Activated CD4-positive, alpha-beta T cell treated with anti-CD3 and anti-CD28 coated beads for 36 hours (primary cell): ENCODE data around the gene C1orf87. TPM values are rescaled to one million over a fixed set of nuclear protein-coding genes. Genes with fewer than 3 reads are reported as not detected.

Source experiments
- ATAC-seq: fragments of 200-7000 bp; cut with Tn5 transposase; one replicate; pipeline ENCODE4 v1.10.0; 2021; ENCODE audit warnings: mild to moderate bottlenecking, moderate library complexity
- CTCF ChIA-PET: fragments of 350-600 bp; sonication (Branson Sonifier 250); formaldehyde crosslinking; loops from one replicate; lab custom pipeline; 2021; ENCODE audit warnings: antibody characterized with exemption; lab: Charles Lee
- POLR2A ChIA-PET: fragments of 350-600 bp; sonication (Branson Sonifier 250); formaldehyde crosslinking; loops from one replicate; lab custom pipeline; 2021; ENCODE audit warnings: antibody characterized with exemption, inconsistent platforms; lab: Charles Lee
- DNase-seq: peaks from one replicate; pipeline ENCODE4 v3.0.0-alpha.2; 2020
- H3K27ac Mint-ChIP-seq: one replicate; pipeline ENCODE4 v1.8.0; 2021; ENCODE audit warnings: mixed read lengths
- H3K27me3 Mint-ChIP-seq: one replicate; pipeline ENCODE4 v1.8.0; 2021; ENCODE audit warnings: mixed read lengths
- H3K36me3 Mint-ChIP-seq: one replicate; pipeline ENCODE4 v1.8.0; 2021; ENCODE audit warnings: low read depth, mixed read lengths
- H3K4me1 Mint-ChIP-seq: one replicate; pipeline ENCODE4 v1.8.0; 2021; ENCODE audit warnings: mixed read lengths
- H3K4me3 Mint-ChIP-seq: one replicate; pipeline ENCODE4 v1.8.0; 2021; ENCODE audit warnings: mild to moderate bottlenecking, moderate library complexity, mixed read lengths
- H3K9me3 Mint-ChIP-seq: one replicate; pipeline ENCODE4 v1.8.0; 2021; ENCODE audit warnings: low read depth, mixed read lengths
- intact Hi-C, 2 experiments: fragments of 100-400 bp; cut with DNase I in 1 of 2; cut with micrococcal nuclease in 1 of 2; formaldehyde crosslinking; loops; one replicate each; pipeline versions ENCODE4 v1.14.2 to v1.15.1; 2022 to 2024; cut with DNase I, micrococcal nuclease
- total RNA-seq, 2 experiments: library from RNA; stranded (reverse); gene quantifications; one replicate each; pipeline ENCODE4 v1.2.3, GENCODE V29; 2021

The C1orf87 gene
- total RNA-seq, 2 experiments from 2014 or later: not detected

- DNase-seq: no peak
- Mint-ChIP-seq H3K36me3 (no peaks in the 10 kb centered on the region), H3K4me3 (no peak overlapping the region), H3K27ac (no peak overlapping the region), H3K4me1 (no peaks in the 10 kb centered on the region), H3K27me3 (peaks cover 15% of the 10 kb centered on the region), H3K9me3 (no peaks in the 10 kb centered on the region)
- no peak for ATAC-seq
- intact Hi-C loops: no loop called here
- CTCF ChIA-PET: no interaction called here
- POLR2A ChIA-PET: no interaction called here
These were observed 18.2 kb downstream of the C1orf87 start for GRCh38 chr1:60055336-60055735.

DNA sequence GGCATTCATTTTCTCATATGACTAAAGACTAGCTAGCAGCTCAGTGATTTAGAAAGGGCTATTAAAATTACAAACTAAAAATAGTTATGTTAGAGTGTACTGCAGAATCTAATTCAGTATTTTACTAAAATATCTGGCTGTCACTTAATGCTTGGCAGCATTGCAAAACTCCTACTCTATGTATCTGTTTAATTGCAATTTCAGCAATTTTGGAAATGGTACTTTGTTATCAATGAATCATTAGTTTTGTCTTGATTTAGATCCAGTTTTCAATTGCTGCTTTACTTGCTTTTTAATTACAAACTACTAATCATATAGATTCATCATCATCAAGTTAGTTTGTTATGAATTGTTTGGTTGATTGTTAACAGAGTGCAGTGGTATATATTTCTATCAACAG, 19.2 kb downstream of the C1orf87 start:
- Mint-ChIP-seq H3K9me3 (peaks cover 2% of the 10 kb centered on the region), H3K36me3 (no peaks in the 10 kb centered on the region), H3K4me1 (no peaks in the 10 kb centered on the region), H3K27me3 (peaks cover 15% of the 10 kb centered on the region), H3K27ac (no peak overlapping the region), H3K4me3 (no peak overlapping the region)
- ATAC-seq (no peak), DNase-seq (no peak)
- ChIA-PET POLR2A (no interaction called here), CTCF (no interaction called here)
- intact Hi-C loops: no loop called here

DNA sequence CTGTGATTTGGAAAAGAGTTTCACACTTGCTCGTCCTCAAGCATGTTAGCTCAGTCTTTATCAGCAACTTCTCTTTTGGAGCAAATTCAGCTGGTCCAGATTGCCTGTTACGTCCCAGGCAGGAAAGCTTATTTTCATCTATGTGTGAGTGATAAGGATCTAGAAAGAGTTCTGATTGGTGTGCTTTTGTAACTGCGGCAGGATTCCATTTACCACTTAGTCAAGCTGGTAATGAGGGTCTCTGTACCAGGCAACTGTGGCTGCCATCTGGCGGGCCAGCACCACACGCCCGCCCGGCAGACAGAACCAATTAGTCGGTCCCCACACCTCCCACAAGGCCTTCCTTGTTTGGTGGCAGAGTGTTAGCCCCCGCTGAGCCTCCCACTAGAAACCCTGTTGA, 21.0 kb downstream of the C1orf87 start:
- no peak for ATAC-seq
- H3K36me3 Mint-ChIP-seq: no peaks in the 10 kb centered on the region
- H3K4me1 Mint-ChIP-seq: no peaks in the 10 kb centered on the region
- peaks cover 16% of the 10 kb centered on the region for H3K27me3 Mint-ChIP-seq
- no peak overlapping the region for H3K4me3 Mint-ChIP-seq
- ChIA-PET CTCF (interaction anchor here (1.2 kb wide), 1 partner anchor 13 kb away, joined by 3 read pairs; no protein-coding TSS in a partner anchor), POLR2A (no interaction called here)
- peaks cover 3% of the 10 kb centered on the region for H3K9me3 Mint-ChIP-seq
- intact Hi-C loops: no loop called here
- no peak for DNase-seq
- H3K27ac Mint-ChIP-seq: no peak overlapping the region

DNA sequence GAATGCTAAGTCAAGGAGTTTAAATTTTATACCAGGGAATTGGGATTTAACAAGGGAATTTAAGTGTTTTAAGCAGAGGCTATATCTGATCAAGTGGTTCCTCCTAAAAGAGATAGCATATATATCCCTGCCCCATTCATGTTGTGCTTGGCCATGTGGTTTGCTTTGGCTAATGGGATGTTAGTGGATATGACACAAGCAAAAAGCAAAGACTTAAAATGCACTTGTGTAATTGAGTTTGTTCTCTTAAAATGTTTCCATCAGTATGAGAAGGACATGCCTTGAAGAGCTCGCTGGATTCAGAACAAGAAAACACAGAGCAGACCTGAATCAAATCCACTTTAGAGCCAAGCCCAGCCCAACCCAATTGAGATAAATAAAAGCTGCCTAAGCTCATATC, 22.4 kb downstream of the C1orf87 start:
- DNase-seq: no peak
- ChIA-PET CTCF (interaction anchor here (1.2 kb wide), 1 partner anchor 12 kb away, joined by 4 read pairs; no protein-coding TSS in a partner anchor), POLR2A (no interaction called here)
- Mint-ChIP-seq H3K27ac (no peak overlapping the region), H3K9me3 (peaks cover 3% of the 10 kb centered on the region), H3K4me3 (no peak overlapping the region), H3K4me1 (no peaks in the 10 kb centered on the region), H3K36me3 (no peaks in the 10 kb centered on the region), H3K27me3 (peaks cover 16% of the 10 kb centered on the region)
- intact Hi-C loops: no loop called here
- no peak for ATAC-seq

- Mint-ChIP-seq H3K27me3 (peaks cover 11% of the 10 kb centered on the region), H3K27ac (no peak overlapping the region), H3K9me3 (peaks cover 3% of the 10 kb centered on the region), H3K4me3 (no peak overlapping the region), H3K4me1 (no peaks in the 10 kb centered on the region), H3K36me3 (no peaks in the 10 kb centered on the region)
- DNase-seq (no peak), ATAC-seq (no peak)
- CTCF ChIA-PET: no interaction called here
- intact Hi-C loops: no loop called here
- POLR2A ChIA-PET: no interaction called here
These were observed 24.4 kb downstream of the C1orf87 start for GRCh38 chr1:60049188-60049587.

GRCh38 chr1:60044881-60045280, 28.7 kb downstream of the C1orf87 start:
- POLR2A ChIA-PET: no interaction called here
- no peak overlapping the region for H3K4me3 Mint-ChIP-seq
- intact Hi-C loops: no loop called here
- CTCF ChIA-PET: no interaction called here
- no peak for ATAC-seq
- DNase-seq: no peak
- H3K27me3 Mint-ChIP-seq: peaks cover 3% of the 10 kb centered on the region
- H3K36me3 Mint-ChIP-seq: no peaks in the 10 kb centered on the region
- H3K27ac Mint-ChIP-seq: no peak overlapping the region
- peaks cover 3% of the 10 kb centered on the region for H3K9me3 Mint-ChIP-seq
- H3K4me1 Mint-ChIP-seq: no peaks in the 10 kb centered on the region

DNA sequence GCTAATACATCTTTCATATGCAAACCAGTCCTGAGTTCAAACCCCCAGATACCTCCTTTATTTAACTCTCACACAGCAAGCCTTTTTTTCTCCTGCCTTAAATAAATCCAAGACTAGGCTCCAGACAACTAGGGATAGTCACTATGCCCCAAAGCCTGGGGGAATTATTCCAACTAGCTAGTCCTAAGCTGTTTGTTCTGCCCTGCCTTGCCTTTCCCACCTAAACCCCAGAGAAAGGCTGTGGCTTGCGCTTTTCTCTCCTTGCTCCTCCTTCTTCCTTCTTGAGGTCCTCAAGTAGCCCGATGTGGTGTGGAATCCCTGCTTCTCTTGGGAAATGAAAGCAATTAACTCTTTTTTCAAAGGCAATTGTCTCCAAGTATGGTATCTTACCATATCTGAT, 31.8 kb downstream of the C1orf87 start:
- Mint-ChIP-seq H3K27me3 (no peaks in the 10 kb centered on the region), H3K9me3 (no peaks in the 10 kb centered on the region), H3K36me3 (no peaks in the 10 kb centered on the region), H3K27ac (no peak overlapping the region), H3K4me3 (no peak overlapping the region), H3K4me1 (no peaks in the 10 kb centered on the region)
- no peak for DNase-seq
- ChIA-PET POLR2A (no interaction called here), CTCF (interaction anchor here (0.6 kb wide), 1 partner anchor 65 kb away, joined by 3 read pairs; no protein-coding TSS in a partner anchor)
- intact Hi-C loops: no loop called here
- no peak for ATAC-seq

DNA sequence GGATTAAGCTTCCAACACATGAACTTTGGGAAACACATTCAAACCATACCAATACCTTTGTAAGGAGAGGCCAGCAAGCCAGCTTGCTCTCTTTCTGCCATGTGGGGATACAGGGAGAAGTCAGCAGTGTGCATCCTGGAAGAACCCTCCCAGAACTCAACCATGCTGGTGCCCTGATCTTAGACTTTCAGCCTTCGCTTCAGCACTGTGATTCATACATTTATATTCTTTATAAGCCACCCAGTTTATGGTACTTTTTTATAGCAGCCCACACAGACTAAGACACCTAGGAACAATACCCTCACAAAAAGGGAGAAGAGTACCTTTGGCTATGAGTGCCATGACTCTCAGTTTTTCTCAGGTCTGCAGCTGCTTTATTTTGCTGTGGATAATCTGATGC, 35.9 kb downstream of the C1orf87 start:
- Mint-ChIP-seq H3K4me3 (no peak overlapping the region), H3K4me1 (no peaks in the 10 kb centered on the region), H3K36me3 (no peaks in the 10 kb centered on the region), H3K9me3 (no peaks in the 10 kb centered on the region), H3K27me3 (no peaks in the 10 kb centered on the region), H3K27ac (no peak overlapping the region)
- ChIA-PET CTCF (interaction anchor here (0.8 kb wide), 1 partner anchor 29 kb away, joined by 3 read pairs; no protein-coding TSS in a partner anchor), POLR2A (no interaction called here)
- no peak for DNase-seq
- ATAC-seq: no peak
- intact Hi-C loops: no loop called here

DNA sequence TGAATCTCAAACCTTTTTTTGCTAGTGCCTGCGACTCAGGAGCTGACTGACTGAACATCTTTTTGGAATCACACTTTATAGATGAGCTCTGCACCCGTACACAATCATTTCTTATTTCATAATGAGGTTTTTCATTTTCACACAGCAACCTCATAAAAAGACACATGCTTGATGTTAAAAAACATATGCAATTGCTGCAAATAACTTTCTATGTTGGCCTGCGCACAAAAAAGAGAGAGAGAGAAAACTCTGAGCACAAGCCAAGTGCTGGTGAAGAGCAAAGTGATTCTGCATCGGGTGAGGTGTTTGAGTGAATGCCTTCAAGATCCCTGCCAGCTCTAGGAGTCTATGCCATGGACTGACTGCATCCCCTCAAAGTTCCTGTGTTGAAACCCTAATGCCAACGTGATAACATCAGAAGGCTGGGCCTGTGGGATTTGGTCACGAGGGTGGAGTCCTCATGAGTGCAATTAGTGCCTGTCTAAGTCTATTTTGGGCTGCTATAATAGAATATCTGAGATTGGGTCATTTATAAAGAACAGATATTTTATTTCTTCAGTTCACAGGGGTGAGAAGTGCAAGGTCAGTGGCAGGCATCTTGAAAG, 36.6 kb downstream of the C1orf87 start:
- intact Hi-C loops: no loop called here

GRCh38 chr1:60035921-60036320, 37.6 kb downstream of the C1orf87 start:
- Mint-ChIP-seq H3K36me3 (no peaks in the 10 kb centered on the region), H3K4me1 (no peaks in the 10 kb centered on the region), H3K27ac (no peak overlapping the region), H3K4me3 (no peak overlapping the region), H3K9me3 (no peaks in the 10 kb centered on the region), H3K27me3 (no peaks in the 10 kb centered on the region)
- no peak for ATAC-seq
- ChIA-PET CTCF (no interaction called here), POLR2A (no interaction called here)
- no peak for DNase-seq
- intact Hi-C loops: no loop called here

More for the DNA sequence above, 36.6 kb downstream of the C1orf87 start:
- no peak for ATAC-seq
- no peak for DNase-seq
- ChIA-PET CTCF (no interaction called here), POLR2A (no interaction called here)
- Mint-ChIP-seq H3K27ac (no peak overlapping the region), H3K4me1 (no peaks in the 10 kb centered on the region), H3K27me3 (no peaks in the 10 kb centered on the region), H3K4me3 (no peak overlapping the region), H3K36me3 (no peaks in the 10 kb centered on the region), H3K9me3 (no peaks in the 10 kb centered on the region)

- no peaks in the 10 kb centered on the region for H3K9me3 Mint-ChIP-seq
- intact Hi-C loops: no loop called here
- no peak overlapping the region for H3K4me3 Mint-ChIP-seq
- ATAC-seq (no peak), DNase-seq (no peak)
- H3K36me3 Mint-ChIP-seq: no peaks in the 10 kb centered on the region
- ChIA-PET POLR2A (no interaction called here), CTCF (no interaction called here)
- no peaks in the 10 kb centered on the region for H3K27me3 Mint-ChIP-seq
- H3K4me1 Mint-ChIP-seq: no peaks in the 10 kb centered on the region
- no peak overlapping the region for H3K27ac Mint-ChIP-seq
These were observed 38.6 kb downstream of the C1orf87 start for GRCh38 chr1:60034999-60035398.

DNA sequence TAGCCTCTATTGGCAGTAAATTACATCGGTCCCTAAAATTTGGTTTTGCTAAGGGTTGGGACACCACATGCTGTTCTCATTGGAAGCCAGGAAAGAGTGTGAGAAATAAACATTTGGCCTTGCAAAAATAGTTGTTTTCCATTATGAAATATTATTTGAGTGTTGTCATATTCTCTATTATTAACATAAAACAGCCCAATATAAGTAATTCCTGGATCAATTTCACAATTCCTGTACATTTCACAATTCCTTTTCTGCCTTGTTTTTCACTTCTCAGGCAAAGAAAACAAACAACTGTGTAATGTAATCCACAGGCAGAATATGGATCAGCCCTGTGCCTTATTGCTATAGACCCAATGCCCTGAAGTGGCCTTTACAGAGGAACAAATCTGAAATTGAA, 40.5 kb downstream of the C1orf87 start:
- CTCF ChIA-PET: no interaction called here
- Mint-ChIP-seq H3K9me3 (no peaks in the 10 kb centered on the region), H3K27me3 (peaks cover 4% of the 10 kb centered on the region), H3K36me3 (no peaks in the 10 kb centered on the region), H3K4me3 (no peak overlapping the region), H3K27ac (no peak overlapping the region), H3K4me1 (no peaks in the 10 kb centered on the region)
- no peak for DNase-seq
- intact Hi-C loops: no loop called here
- POLR2A ChIA-PET: no interaction called here
- no peak for ATAC-seq
